Stimulated activated CD4-positive, alpha-beta T cell treated with anti-CD3 and anti-CD28 coated beads, TNF-alpha, amount 100 ng/mL, for 48 hours (primary cell): Measurements from ENCODE around the gene LSAMP.
"Not testable (repeated sequence)": the region's sequence is repeated elsewhere in the genome, so short reads cannot be mapped to it uniquely, and the experiment has no call there.

Experiments used
- DNase-seq, 3 donors: peaks; one replicate each; pipeline ENCODE4 v3.0.0-alpha.2; 2020; ENCODE audit warnings: low read depth in 3 of 3

The LSAMP gene

DNA sequence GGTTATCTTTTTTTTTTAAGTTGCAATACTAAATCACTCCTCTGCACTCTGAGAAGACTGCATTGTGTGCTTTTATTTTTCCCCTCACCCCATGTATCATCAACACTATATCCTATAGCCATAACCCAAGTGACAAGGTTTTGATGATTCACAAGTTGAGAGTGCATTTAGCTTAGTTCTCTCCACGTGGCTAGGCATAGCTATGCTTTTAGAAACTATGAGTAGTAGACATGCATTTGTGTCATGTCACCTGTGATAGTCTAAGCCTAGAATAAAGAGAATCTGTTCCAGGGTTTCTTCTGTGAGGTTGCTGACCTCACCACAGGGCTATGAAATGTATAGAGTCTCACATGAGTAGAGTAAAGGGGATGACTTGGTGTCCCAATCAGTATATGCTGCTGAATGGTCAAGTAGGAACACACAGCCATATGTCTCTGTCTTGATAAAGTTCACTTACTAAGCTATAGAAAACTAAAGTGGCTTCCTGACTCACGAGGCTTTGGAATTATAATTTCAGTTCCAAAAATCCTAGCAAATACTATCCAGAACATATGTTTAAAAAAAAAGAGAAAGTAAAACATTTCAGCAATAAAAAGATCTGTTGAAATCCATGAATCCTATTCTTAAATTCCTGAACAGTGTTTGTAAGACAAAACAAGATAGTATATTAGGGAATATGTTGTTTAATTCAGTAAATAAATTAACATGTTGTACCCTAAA, 206.3 kb downstream of the LSAMP start:
- no peak for DNase-seq

DNA sequence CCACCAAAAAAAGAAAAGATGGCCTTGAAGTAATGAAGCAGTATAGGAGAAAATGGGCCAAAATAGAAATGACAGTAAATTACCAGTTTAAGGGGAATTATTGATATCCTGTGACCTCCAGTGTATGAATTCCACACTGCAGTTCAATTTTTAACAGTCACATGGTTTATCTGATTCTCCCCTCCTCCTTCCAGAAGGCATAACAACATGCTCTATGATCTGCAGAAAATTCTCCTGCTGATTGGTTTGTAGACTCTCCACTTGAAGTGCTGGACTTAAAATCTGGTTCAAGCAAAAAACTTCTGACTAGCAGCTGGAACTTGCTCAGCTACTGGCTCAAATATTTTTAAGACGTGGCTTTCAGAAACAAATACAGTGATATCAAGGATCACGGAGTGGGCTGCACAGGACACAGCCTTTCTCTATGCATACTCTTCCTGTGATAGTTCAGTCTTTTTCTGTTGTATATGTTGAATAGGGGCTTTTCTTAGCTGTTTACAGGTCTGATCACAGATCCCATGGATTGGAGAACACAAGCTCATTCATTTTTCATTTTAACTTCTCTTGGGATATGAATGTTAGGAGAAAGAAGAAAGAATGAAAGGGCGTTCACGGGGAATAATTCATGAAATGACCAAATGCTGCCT, 211.5 kb downstream of the LSAMP start:
- DNase-seq, result no peak

DNA sequence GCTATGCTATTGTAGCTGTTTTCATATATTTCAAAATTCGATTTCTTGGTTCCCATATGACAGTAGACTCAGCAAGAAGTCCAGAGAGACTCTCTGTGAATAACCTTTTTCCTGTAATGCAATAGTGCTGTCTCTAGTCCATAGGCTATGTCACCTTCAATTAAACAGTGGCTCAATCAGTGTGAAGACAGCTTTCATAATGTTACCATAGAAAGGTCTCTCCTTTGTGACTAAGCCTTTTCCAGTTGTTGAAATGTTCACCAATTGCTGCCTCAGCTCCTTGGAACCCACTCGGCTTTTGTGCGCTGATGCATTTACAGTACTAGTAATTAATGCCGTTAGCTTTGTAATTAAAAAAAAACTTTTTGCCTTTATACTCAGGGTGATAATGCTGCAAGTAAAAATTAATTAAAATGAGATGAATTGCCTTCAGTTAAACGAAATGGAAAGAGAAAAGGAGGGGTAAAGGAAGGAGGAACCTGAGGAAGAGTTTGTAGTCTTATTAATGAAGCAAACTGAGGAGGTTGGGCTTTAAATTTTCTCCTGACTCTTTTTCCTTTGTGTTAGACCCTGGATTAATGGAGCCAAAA, 214.8 kb downstream of the LSAMP start:
- no peak for DNase-seq

DNA sequence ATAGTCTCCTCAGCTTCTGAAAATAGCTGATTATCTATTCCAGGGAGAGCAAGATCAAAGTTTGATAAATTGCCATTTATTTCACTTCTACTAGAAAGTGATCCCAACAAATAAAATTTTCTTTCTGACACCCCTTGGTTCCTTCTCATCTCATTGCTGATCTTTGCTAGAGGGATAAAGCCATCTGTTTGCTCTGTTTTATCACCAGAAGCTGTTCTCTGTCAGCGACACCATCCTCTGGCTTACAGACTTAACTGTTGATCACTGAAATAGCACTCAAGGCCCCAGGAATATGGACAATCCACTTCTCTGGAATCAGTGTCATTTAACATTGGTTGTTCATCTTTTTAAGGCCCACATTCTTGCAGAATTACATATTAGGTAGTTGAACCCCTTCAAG, 219.0 kb downstream of the LSAMP start:
- no peak for DNase-seq

DNA sequence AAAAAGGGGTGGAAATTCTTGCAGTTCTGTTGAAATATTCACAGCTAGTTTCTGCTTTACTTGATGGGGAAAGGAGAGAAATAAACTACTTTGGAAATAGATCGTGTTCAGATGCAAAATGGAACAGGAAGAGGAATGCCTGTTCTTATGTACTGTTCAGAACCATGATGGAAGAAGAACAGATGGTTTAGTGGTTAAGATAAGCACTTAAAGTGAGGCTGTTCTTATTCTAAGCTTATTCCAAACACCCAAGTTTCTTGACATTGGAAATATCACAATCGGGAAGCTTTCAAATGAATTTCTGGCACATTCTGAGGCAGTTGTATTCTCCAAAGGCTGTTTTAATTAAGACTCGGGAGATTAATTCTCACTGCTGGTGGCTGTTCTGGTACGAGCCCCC, 228.5 kb downstream of the LSAMP start:
- no peak for DNase-seq

DNA sequence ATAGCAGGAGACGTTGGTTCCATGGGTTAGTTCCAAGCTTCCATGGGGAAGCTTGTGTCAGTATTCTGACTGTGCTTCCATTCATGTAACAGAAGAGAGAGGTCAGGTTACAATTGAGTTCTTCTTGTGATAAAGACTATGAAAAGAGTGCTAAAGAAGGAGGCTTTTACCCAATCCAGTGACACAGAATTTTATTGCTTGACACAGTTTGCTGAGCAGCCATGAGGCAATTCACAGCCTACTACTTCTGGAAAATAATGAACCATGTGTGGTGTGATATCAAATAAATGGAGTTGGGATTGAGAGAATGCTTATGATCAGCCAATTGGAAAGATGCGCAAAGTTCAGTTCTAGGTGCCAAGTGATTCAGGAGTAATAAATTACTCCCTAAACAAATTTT, 233.4 kb downstream of the LSAMP start:
- no peak for DNase-seq

DNA sequence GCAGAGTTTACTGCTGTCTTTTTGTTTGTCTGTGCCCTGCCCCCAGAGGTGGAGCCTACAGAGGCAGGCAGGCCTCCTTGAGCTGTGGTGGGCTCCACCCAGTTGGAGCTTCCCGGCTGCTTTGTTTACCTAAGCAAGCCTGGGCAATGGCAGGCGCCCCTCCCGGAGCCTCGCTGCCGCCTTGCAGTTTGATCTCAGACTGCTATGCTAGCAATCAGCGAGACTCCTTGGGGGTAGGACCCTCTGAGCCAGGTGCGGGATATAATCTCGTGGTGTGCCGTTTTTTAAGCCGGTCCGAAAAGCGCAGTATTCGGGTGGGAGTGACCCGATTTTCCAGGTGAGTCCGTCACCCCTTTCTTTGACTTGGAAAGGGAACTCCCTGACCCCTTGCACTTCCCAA, 236.5 kb downstream of the LSAMP start:
- not testable (repeated sequence) for DNase-seq

DNA sequence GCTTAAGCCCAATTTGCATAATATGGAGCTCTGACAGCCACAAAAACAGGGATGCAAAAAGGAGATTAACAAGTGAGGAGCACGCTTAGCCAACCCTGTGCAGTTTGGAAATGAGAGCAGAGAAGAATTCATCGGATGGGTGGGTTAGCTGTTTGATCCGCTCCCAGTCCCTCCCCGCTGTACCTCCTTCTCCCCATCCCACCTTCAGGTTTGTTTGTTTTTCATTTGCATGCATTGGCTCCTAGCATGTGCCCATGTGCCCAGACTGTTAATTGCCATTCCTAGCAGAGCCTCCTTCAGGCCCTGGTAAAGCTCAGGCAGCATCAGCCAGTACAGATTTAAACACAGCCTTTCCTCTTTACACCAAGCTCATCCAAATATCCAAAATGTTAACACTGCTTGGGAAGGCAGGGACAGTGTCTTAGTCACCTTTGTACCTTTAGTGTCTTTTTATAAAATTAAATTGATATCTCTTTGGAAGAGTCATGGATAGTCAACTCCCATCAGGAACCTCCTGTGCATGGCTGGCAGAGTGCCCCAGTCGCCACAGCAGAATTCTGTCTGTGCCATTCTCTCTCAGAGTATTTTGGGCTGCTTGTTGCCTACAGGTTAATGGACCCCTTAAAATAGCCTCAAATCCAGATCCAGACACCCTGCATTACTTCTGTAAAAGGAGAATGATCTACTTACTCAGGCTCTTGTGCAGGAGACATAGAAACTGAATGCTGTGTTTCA, 244.2 kb downstream of the LSAMP start:
- no peak for DNase-seq

DNA sequence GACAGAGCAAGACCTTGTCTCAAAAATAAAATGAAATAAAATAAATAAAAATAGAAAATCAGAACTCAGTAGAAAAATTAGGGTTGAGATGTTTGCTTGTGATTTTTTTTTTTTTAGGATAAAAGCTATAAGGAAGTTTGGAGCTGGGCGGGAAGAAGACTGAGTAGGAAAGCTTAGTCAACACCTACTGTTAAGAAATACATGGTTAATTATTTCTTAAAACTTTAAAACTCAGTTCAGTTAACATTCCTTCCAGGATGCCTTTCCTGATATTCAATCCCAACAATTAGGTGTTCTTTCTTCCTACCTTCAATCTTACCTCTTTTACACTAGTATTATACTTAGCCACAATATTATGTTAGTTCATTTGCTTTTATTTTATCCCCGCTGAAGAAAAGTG, 246.2 kb downstream of the LSAMP start:
- DNase-seq, result no peak

DNA sequence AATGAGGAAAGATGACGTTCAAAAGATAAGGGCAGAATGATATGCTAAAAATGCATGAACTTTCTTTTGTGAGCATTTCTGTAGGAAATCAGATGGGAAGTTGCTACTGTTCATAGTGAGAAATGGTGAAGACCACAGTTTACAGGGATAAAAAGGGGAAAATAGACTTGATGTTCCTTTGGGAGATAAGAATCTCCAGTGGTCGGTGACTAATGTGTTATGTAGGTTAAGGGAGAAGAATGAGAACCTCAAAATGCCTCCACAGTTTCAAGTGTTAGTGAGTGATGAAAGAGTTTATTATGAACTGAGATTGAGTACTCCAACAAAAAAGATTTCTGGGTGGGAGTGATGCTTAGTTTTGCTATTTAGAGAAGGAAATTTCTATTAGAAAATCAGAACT, 247.2 kb downstream of the LSAMP start:
- no peak for DNase-seq

DNA sequence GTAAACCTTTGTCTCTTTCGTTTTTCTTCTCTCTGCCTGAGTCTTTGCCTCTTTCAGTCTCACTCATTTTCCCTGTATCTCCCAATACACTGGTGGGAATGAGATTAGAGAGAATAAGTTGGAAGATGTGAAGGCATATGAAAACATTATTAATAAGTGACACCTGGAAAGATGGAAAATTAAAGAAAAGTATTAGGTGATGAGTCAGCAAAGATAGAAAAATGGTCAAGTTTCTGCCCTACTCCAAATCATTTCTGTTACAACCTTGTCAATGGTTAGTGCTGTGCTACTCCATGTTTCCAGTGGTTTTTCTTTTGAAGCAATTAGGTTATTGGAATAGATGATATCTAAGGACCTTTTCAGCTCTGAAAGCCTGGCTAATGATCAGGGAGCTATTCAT, 252.8 kb downstream of the LSAMP start:
- DNase-seq, result no peak

DNA sequence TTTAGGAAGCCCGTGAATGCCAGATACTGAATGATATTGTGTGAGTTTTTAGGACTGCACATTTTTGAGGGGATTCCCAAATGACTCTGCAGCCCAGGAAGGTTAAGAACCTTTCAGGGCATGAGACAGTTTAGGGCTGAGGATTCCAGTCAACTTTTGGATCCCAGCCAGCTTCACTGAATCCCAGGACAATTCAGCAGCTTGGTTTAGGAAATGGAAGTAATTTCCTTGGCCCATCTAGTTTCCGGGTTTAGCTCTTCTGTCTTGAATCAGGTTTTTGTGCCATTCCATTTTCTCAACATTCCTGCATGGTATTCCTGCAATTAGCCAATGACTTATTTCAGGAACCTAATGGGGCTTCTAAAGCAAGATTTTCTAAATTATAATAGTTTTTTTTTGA, 253.9 kb downstream of the LSAMP start:
- no peak for DNase-seq

DNA sequence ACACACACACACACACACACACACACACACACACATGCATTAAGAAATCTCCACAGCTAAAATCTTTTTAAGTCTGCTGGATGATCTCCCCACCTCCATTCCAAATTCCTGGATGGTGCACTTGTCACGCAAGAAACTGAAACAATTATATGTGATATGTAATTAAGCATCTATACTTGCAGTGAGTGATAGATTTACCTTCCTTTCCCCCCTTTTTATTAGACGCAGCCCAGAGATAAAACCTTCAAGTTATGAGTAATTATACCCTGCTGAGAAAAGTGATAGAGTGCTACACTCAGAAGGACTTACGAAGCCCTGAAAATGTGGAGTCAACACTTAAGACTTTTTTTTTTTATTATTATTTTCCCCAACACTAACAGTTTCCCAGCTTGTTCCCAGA, 255.2 kb downstream of the LSAMP start:
- DNase-seq, result no peak

DNA sequence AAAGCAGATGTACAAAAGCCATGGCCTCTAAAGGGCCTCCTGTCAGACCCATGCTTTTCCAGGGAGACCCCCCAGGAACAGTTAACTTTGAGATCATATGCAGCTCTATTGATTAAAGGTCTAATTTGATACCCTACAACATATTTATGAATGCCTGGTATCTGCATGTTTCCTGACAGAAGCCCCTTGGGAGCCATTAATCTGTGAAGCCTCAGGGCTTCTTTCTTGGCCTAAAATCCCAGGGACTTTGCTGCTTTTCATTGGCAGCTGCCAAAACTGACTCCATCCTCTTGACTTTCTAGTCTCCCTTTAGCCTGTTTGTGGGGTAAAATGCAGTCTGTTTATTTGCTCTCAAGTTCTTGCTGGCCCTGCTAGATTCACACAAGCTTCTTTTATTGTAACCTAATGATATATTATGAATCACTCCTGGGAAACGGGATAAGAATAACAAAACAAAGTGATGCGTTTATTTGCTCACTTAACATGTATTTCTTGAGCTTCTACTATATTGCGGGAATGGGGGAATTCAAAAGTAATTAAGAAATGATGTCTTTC, 257.0 kb downstream of the LSAMP start:
- DNase-seq, result no peak

DNA sequence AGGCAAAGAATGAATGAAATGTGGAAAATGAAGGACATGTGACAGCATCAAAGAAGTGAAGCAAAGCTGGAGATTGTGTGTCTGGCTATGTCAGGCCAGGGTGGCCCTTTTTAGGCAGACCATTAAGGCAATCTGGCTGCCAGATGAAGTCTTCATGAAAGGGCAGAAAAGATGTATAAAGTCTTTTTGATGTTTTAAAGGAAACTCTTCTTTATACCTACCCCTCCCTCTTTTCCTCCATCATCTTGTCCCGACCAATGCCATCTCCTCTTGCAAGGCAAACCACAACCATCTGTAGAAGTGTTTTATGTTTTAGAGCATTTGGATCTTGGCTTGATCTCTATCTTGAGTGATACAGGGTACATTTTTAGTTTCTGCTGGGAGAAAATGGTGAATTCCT, 259.2 kb downstream of the LSAMP start:
- no peak for DNase-seq

DNA sequence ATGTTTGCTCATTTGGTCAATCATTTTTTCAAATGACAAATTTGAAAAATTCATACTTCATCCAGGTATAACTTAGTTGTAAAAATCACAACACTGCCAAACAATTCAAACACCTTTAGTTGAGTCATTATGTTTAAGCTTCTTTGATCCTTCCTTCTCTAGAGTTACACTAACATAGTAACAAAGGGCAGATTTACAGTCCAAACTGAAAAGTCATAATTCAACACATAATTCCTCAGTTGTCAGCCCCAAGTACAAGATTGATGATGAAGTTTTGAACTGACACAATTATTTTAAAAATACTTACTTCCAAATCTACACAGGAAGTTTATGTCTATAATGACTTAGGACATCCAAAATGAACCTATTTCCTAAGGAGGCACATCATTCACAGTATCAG, 264.1 kb downstream of the LSAMP start:
- DNase-seq, result no peak

DNA sequence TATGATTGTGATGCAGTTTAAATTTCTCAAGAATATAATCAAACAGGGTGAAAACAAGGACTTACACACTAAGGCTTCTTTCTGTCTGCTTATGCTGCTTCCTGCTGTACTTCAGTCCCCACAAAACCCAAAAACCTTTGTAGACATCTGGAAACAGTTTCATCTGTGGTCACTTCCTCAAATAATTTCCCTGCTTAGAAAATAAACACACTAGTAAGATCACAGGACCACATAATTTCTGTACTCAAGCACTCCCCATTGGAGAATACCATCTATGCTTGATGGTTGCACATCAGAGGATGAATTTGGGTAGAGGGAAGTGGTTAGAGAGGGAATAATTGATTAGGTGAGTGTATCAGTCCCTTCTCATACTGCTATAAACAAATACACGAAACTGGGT, 266.2 kb downstream of the LSAMP start:
- no peak for DNase-seq

DNA sequence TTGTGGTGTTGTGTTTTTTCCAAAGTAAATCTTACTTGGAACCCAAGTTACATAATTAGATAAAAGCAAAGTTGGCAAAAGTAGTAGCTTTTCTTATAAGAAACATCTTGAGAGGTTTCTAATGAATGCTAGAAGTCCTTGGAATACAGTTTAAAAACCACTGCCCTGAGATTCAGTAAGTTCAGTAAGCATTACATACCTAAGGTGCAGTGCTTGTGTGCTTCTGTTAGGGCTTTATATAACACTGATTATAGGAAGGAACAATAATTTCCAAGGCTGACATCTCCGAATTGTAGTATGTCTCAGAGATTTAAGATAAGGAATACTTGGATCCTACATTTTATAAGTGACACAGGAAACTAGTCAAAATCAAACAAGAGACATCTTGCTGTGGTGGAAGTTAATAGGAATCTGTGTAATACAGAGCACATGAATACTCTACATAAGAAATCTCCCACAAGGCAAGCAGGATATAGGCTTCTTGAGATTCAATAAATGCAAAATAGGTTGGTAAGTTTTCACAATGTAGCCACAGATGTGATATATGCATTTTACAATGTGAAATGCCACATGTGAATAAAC, 268.2 kb downstream of the LSAMP start:
- DNase-seq, result no peak

DNA sequence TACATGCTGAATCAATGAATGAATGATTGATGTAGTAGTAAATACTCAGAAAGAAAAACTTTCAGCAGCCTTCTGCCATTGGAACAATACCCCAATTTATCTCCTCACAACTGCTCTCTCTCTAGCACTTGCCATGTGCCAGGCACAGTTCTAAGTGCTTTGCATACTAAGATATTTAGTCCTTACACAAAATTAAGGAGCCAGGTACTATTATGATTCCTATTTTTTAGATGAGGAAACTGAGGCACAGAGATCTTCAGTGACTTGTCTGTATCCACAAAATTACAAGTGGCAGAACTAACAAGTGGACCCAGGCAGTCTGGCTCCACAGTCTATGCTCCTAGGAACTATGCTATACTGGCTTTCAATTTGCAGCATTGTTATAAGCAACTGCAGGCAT, 279.2 kb downstream of the LSAMP start:
- no peak for DNase-seq

DNA sequence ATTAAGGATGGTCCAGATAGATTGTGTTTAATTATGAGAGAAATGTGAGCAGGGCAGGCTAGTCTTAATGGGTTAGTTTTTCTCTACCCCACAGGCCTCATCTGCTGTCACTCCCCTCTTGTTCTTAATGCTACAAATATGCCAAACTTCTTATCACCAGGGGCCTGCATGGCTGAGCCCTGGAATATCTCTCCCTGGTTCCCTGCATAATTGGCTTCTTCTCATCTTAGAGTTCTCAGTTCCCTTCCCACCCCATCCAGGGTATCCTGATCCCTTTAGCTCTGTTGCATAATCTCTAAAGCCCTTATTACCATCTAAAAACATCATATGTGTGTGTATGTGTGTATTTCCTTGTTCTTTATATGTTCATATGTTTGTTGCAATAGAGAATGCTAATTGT, 279.6 kb downstream of the LSAMP start:
- no peak for DNase-seq

DNA sequence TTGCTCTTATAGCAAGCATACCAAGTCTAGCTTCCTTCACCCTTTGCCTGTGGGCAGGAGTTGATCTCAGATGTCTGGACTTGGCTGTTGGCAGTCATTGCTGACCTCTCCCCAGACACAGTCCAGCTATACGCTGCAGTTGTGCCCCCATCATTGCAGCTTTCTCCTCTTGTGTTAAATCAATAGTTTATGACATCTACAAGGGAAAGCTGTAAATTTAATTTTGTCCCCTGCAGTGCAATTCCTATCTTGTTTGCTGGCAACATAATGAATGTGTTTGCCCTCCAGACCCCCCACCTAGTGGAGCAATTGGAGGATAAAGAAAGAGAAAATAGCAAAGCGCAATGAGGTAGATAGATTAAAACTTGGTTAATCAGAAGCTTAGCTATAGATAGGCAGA, 280.2 kb downstream of the LSAMP start:
- DNase-seq, result no peak

DNA sequence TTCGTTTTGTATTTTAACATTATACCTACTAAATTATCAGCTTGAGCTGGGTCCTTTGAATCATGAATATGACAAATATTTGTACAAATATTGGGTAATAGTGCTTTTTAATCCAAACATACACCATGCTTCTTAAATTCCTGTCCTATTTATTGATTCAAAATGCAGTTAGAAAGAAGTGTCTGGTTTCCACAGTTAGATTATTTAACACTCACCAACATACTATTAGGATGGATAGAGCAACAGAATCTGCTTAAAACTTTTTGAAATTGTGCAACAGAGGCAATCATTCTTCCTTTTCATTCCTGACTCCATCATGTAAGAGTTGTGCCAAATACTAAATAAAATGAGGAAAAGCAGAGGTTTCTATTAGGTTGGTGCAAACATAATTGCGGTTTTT, 281.2 kb downstream of the LSAMP start:
- no peak for DNase-seq
